Progenitor cell of endocrine pancreas (in vitro differentiated cells): ENCODE data around the gene RET. TPM values are rescaled to one million over a fixed set of nuclear protein-coding genes. Genes with fewer than 3 reads are reported as not detected.

ENCODE experiments used
- DNase-seq: peaks from one replicate; pipeline ENCODE4 v3.0.0; 2021; ENCODE audit warnings: low spot score; ENCODE audit not compliant: unreplicated experiment
- H3K27ac Mint-ChIP-seq: 2 replicates; pipeline ENCODE4 v1.8.0; 2021; ENCODE audit warnings: mild to moderate bottlenecking, moderate library complexity, mixed read lengths
- H3K27me3 Mint-ChIP-seq: 2 replicates; pipeline ENCODE4 v1.8.0; 2021; ENCODE audit warnings: mixed read lengths
- H3K36me3 Mint-ChIP-seq: 2 replicates; pipeline ENCODE4 v1.8.0; 2022; ENCODE audit warnings: mixed read lengths; ENCODE audit not compliant: insufficient read depth
- H3K4me1 Mint-ChIP-seq: 2 replicates; pipeline ENCODE4 v1.8.0; 2021; ENCODE audit warnings: low read depth, mixed read lengths
- H3K4me3 Mint-ChIP-seq: 2 replicates; pipeline ENCODE4 v1.8.0; 2021; ENCODE audit warnings: low read depth, mild to moderate bottlenecking, moderate library complexity, mixed read lengths
- H3K9me3 Mint-ChIP-seq: 2 replicates; pipeline ENCODE4 v1.8.0; 2021; ENCODE audit warnings: low read depth, mixed read lengths
- CTCF ChIP-seq: fragments of 200-600 bp; sonication (generic); IDR thresholded peaks from one replicate; pipeline ENCODE4 v1.5.0; 2021; ENCODE audit warnings: antibody characterized with exemption, mild to moderate bottlenecking; ENCODE audit not compliant: unreplicated experiment
- total RNA-seq: library from RNA; stranded (reverse); gene quantifications from 2 replicates; pipeline ENCODE4 v1.2.1, GENCODE V29; 2021

Gene RET
- total RNA-seq, 1 donor from 2014 or later, result 1.5 TPM

DNA sequence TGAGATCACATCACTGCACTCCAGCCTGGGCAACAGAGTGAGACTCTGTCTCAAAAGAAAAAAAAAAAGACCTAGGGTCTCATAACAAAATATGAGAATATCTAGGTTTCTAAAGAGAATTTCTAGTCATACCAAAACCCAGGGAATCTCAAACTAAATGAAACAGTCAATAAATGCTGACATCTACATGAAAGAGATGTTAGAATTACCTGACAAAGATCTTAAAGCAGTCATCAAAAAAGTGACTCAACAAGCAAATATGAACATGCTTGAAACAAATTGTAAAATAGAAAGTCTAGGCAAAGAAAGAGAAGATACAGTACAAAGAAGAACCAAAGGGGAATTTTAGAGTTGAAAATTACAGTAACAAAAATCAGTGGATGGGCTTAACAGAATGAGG lies 26.9 kb upstream of the RET start:
- no peak overlapping the region for H3K27ac Mint-ChIP-seq

DNA sequence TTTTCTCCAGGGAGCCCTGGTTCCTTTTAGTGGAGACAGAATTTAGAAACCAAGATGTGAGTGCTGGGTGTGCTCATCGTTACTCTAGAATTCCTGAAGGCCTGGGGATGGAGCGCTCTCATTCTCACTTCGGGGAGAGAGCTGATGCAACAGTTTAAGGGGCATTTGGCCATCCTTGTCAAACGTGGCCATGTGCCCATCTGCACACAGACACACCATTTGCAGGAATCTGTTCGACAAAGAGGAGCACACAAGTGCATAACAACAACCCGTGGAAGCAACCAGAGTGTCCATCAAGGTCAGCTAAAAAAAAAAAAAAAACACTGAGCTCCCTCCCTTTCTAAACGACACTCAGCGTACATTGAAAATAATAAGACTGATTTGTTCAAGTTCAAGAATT lies 23.0 kb upstream of the RET start:
- H3K36me3 Mint-ChIP-seq, result no peaks in the 10 kb centered on the region
- TF ChIP-seq CTCF, result no peak
- no peak overlapping the region for H3K27ac Mint-ChIP-seq
- DNase-seq, result no peak
- H3K27me3 Mint-ChIP-seq, result peaks cover 41% of the 10 kb centered on the region
- no peak overlapping the region for H3K4me3 Mint-ChIP-seq
- H3K4me1 Mint-ChIP-seq, result no peaks in the 10 kb centered on the region
- H3K9me3 Mint-ChIP-seq, result no peaks in the 10 kb centered on the region

More for the DNA sequence above, 26.9 kb upstream of the RET start:
- no peak for TF ChIP-seq CTCF
- Mint-ChIP-seq H3K27me3 (peaks cover 32% of the 10 kb centered on the region), H3K9me3 (no peaks in the 10 kb centered on the region), H3K36me3 (no peaks in the 10 kb centered on the region), H3K4me1 (no peaks in the 10 kb centered on the region), H3K4me3 (no peak overlapping the region)
- DNase-seq, result no peak

- Mint-ChIP-seq H3K27ac (no peak overlapping the region), H3K27me3 (peaks cover 39% of the 10 kb centered on the region), H3K9me3 (no peaks in the 10 kb centered on the region), H3K4me3 (no peak overlapping the region), H3K4me1 (no peaks in the 10 kb centered on the region), H3K36me3 (no peaks in the 10 kb centered on the region)
- no peak for TF ChIP-seq CTCF
- DNase-seq, result no peak
Observed at GRCh38 chr10:43054593-43054992, 22.3 kb upstream of the RET start.

DNA sequence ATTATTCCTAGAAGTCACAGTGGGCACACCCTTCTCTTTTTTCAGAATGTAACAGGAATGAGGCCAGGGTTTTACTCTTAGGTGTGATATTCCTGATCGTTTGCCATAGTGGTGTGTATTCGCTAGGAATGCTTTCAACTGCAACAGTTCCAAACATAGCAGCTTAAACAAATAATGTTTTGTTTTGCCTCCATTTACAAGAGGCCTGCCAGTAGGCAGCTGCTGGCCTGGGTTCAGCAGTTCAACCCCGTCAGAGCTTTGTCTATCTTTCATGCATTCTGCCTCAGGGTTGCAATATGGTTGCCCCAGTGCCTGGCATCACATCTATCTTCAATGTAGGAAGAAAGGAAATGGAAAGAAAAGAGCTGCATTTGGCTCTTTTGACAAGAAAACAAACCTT lies 21.7 kb upstream of the RET start:
- Mint-ChIP-seq H3K4me3 (no peak overlapping the region), H3K27ac (no peak overlapping the region), H3K4me1 (no peaks in the 10 kb centered on the region), H3K9me3 (no peaks in the 10 kb centered on the region), H3K36me3 (no peaks in the 10 kb centered on the region), H3K27me3 (peaks cover 36% of the 10 kb centered on the region)
- DNase-seq, result no peak
- TF ChIP-seq CTCF, result no peak

- TF ChIP-seq CTCF, result no peak
- DNase-seq, result no peak
- Mint-ChIP-seq H3K27me3 (peaks cover 28% of the 10 kb centered on the region), H3K4me3 (no peak overlapping the region), H3K4me1 (no peaks in the 10 kb centered on the region), H3K36me3 (no peaks in the 10 kb centered on the region), H3K9me3 (no peaks in the 10 kb centered on the region), H3K27ac (no peak overlapping the region)
Observed at GRCh38 chr10:43055991-43056567, 20.8 kb upstream of the RET start.
